Transverse colon (tissue), 4 donors: ENCODE measurements around the gene ASB9. TPM values are rescaled to one million over a fixed set of nuclear protein-coding genes. Genes with fewer than 3 reads are reported as not detected.
"Not testable (repeated sequence)": the region's sequence is repeated elsewhere in the genome, so short reads cannot be mapped to it uniquely, and the experiment has no call there.

Experiments
- DNase-seq: peaks from one replicate; pipeline ENCODE4 v3.0.0-alpha.2; 2019
- H3K27ac ChIP-seq, 4 donors: fragments of 200-600 bp; sonication (generic); 2 replicates each; pipeline ENCODE4 v1.5.1; 2016 to 2018; ENCODE audit warnings: inconsistent platforms in 4 of 4
- H3K27me3 ChIP-seq: fragments of 200-600 bp; sonication (generic); 2 replicates; pipeline ENCODE4 v1.5.1; 2017; ENCODE audit warnings: inconsistent platforms
- H3K36me3 ChIP-seq, 4 donors: fragments of 200-600 bp; sonication (generic); 2 replicates each; pipeline ENCODE4 v1.5.1; 2017 to 2019; ENCODE audit warnings: inconsistent platforms in 4 of 4
- H3K4me1 ChIP-seq, 4 donors: fragments of 200-600 bp; sonication (generic); 2 replicates each; pipeline ENCODE4 v1.5.1; 2017 to 2020; ENCODE audit warnings: inconsistent platforms in 4 of 4
- H3K4me3 ChIP-seq, 4 donors: fragments of 200-600 bp; sonication (generic); 1 replicate in 1 of 4; 2 replicates in 3 of 4; pipeline versions ENCODE4 v1.5.1 to v1.6.1; 2017 to 2019; ENCODE audit warnings: inconsistent platforms in 4 of 4
- H3K9me3 ChIP-seq, 2 donors: fragments of 200-600 bp; sonication (generic); 2 replicates each; pipeline ENCODE4 v1.5.1; 2017 to 2019; ENCODE audit warnings: inconsistent platforms in 2 of 2
- EP300 ChIP-seq: sonication (generic); formaldehyde crosslinking; IDR thresholded peaks from one replicate; pipeline ENCODE4 v1.6.1; 2017; ENCODE audit warnings: antibody characterized with exemption, low read depth
- POLR2A ChIP-seq: fragments of 450-650 bp; IDR thresholded peaks from one replicate; pipeline ENCODE4 v1.6.1; 2016; ENCODE audit warnings: antibody characterized with exemption, mild to moderate bottlenecking, moderate library complexity
- POLR2AphosphoS5 ChIP-seq, 3 donors: sonication (generic); formaldehyde crosslinking; IDR thresholded peaks; one replicate each; pipeline ENCODE4 v1.6.1; 2016; ENCODE audit warnings: antibody characterized with exemption in 3 of 3
- WGBS, 2 donors: methylation state at CpG; one replicate each; pipeline ENCODE4 v1.1.5; 2018; ENCODE audit warnings: low coverage in 1 of 2; 5-methylcytosine and 5-hydroxymethylcytosine counted together
- in situ Hi-C, 4 donors: fragments of 200-750 bp; cut with MboI; loops; one replicate each; pipeline versions ENCODE4 v1.15.0 to v1.15.1; 2017; ENCODE audit warnings: low sequenced_read_pairs in 3 of 4, low pct_ligation_motif_present in 1 of 4, low pct_unique_long_range_greater_than_20kb in 1 of 4
- intact Hi-C: fragments of 100-400 bp; cut with DNase I; formaldehyde crosslinking; loops from one replicate; pipeline ENCODE4 v1.15.1; 2023; ENCODE audit warnings: low total_unique reads
- total RNA-seq, 4 donors: library from RNA; depleted of rRNA; stranded (reverse); fragments of >200 nt; gene quantifications; one replicate each; pipeline ENCODE4 v1.1.0, GENCODE V29; 2016
- TF ChIP-seq, protein P1 (sequence below), 5 experiments: fragments of 200-600 bp in 3 of 5; fragments of 450-650 bp in 2 of 5; sonication (generic) in 3 of 5; IDR thresholded peaks; 1 replicate in 2 of 5; 2 replicates in 3 of 5; pipeline ENCODE4 v1.5.1; 2016 to 2017; ENCODE audit warnings: antibody characterized with exemption in 5 of 5, inconsistent platforms in 3 of 5, mild to moderate bottlenecking in 2 of 5, moderate library complexity in 1 of 5

Gene ASB9
- total RNA-seq, 4 donors from 2014 or later = 1.8 to 3.0 (median 2.5) TPM; not detected in 1

- intact Hi-C loops (no loop called here), in situ Hi-C loops (no loop called here)
- H3K9me3 ChIP-seq = no peaks in the 10 kb centered on the region
- no peaks in the 10 kb centered on the region for H3K27me3 ChIP-seq
- DNase-seq = no peak
- no peak for TF ChIP-seq EP300
- TF ChIP-seq POLR2A = no peak
- TF ChIP-seq POLR2AphosphoS5 (IDR thresholded peaks at IDR 0.05) = no peak
- TF ChIP-seq, protein P1, sequence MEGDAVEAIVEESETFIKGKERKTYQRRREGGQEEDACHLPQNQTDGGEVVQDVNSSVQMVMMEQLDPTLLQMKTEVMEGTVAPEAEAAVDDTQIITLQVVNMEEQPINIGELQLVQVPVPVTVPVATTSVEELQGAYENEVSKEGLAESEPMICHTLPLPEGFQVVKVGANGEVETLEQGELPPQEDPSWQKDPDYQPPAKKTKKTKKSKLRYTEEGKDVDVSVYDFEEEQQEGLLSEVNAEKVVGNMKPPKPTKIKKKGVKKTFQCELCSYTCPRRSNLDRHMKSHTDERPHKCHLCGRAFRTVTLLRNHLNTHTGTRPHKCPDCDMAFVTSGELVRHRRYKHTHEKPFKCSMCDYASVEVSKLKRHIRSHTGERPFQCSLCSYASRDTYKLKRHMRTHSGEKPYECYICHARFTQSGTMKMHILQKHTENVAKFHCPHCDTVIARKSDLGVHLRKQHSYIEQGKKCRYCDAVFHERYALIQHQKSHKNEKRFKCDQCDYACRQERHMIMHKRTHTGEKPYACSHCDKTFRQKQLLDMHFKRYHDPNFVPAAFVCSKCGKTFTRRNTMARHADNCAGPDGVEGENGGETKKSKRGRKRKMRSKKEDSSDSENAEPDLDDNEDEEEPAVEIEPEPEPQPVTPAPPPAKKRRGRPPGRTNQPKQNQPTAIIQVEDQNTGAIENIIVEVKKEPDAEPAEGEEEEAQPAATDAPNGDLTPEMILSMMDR (IDR thresholded peaks at IDR 0.05) = no peak
- no peak overlapping the region for H3K4me3 ChIP-seq
- H3K36me3 ChIP-seq = no peaks in the 10 kb centered on the region
- H3K27ac ChIP-seq = no peak overlapping the region
- no peaks in the 10 kb centered on the region for H3K4me1 ChIP-seq
- 33 to 67% methylated on average over 1 to 4 of the region's 4 CpGs for WGBS, 2 donors
Measured at GRCh38 chrX:15204130-15204751, 65.6 kb downstream of the ASB9 start.

DNA sequence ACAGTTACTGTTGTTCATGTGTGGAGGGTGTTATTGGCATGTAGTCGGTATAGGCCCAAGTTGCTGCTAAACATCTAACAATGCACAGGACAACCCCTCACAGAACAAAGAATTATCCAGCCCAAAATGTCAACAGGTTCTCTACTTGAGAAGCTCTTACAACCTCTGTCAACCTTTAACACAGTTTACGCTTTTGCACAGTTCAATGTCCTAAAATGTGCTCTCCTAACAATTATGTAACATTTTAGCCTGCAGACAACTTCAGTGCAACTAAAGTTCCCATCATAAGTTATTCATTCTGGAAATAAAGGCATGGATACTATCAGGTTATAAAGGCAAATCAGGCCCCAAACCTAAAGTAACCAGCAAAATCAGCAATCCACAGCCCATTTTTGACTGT lies 66.2 kb downstream of the ASB9 start:
- intact Hi-C loops = no loop called here
- WGBS, 2 donors = 88 to 100% methylated on average over 1 to 2 of the region's 2 CpGs

GRCh38 chrX:15202454-15203177 lies 67.3 kb downstream of the ASB9 start:
- 62 to 89% methylated on average over 1 to 2 of the region's 2 CpGs for WGBS, 2 donors
- H3K36me3 ChIP-seq = no peaks in the 10 kb centered on the region
- H3K9me3 ChIP-seq = no peaks in the 10 kb centered on the region
- no peak overlapping the region for H3K4me3 ChIP-seq
- intact Hi-C loops (no loop called here), in situ Hi-C loops (no loop called here)
- H3K4me1 ChIP-seq = no peaks in the 10 kb centered on the region
- H3K27ac ChIP-seq = no peak overlapping the region
- TF ChIP-seq POLR2AphosphoS5 (IDR thresholded peaks at IDR 0.05) (no peak), POLR2A (no peak), EP300 (no peak)
- TF ChIP-seq, protein P1 (IDR thresholded peaks at IDR 0.05) = no peak
- H3K27me3 ChIP-seq = no peaks in the 10 kb centered on the region
- DNase-seq = no peak

More for the DNA sequence above, 66.2 kb downstream of the ASB9 start:
- H3K4me3 ChIP-seq = no peak overlapping the region
- no peaks in the 10 kb centered on the region for H3K36me3 ChIP-seq
- no peaks in the 10 kb centered on the region for H3K27me3 ChIP-seq
- no peak overlapping the region for H3K27ac ChIP-seq
- no peak for DNase-seq
- H3K4me1 ChIP-seq = no peaks in the 10 kb centered on the region
- in situ Hi-C loops = no loop called here
- TF ChIP-seq POLR2AphosphoS5 (IDR thresholded peaks at IDR 0.05) (no peak), EP300 (no peak), POLR2A (no peak)
- TF ChIP-seq, protein P1 (IDR thresholded peaks at IDR 0.05) = no peak
- no peaks in the 10 kb centered on the region for H3K9me3 ChIP-seq

DNA sequence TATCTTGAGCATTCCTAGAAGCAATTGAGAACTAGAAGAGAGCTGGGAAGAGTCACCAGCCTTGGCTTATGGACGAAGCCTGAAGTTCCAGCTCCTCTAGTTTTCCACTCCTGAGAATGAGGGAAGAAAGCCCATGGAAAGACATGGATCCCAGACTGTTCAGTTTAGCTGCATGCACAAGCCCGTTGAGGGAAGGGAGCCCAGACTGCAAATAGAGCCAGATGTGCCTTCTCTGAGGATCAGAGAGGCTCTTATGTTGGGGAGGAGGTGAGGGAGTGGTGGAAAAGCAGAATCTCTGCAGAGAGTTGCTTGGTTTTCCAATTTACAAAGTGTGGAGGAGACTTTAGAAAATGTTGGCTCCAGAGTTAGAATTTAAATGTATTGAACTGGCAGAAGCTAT lies 69.0 kb downstream of the ASB9 start:
- no peak for TF ChIP-seq EP300
- TF ChIP-seq POLR2AphosphoS5 (IDR thresholded peaks at IDR 0.05) = no peak
- TF ChIP-seq, protein P1 (IDR thresholded peaks at IDR 0.05) = no peak
- no peak for TF ChIP-seq POLR2A
- Histone ChIP-seq H3K27ac (no peak overlapping the region), H3K27me3 (no peaks in the 10 kb centered on the region), H3K4me3 (no peak overlapping the region), H3K36me3 (no peaks in the 10 kb centered on the region), H3K4me1 (no peaks in the 10 kb centered on the region), H3K9me3 (no peaks in the 10 kb centered on the region)
- DNase-seq = no peak
- in situ Hi-C loops (no loop called here), intact Hi-C loops (no loop called here)
- WGBS, 2 donors = 69 to 100% methylated on average over 1 to 2 of the region's 2 CpGs

DNA sequence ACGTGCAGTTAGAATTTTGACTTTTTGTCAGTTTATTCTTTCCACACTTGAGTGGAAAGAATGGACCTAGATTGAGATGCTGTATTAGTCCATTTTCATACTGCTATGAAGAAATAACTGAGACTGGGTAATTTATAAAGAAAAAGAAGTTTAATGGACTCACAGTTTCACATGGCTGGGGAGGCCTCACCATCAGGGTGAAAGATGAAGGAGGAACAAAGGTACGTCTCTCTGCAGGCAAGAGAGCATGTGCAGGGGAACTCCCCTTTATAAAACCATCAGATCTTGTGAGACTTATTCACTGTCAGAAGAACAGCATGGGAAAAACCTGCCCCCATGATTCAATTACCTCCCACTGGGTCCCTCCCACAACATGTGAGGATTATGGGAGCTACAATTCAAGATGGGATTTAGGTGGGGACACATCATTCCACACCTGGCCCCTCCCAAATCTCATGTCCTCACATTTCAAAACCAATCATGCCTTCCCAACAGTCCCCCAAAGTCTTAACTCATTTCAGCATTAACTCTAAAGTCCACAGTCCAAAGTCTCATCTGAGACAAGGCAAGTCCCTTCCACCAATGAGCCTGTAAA lies 71.2 kb downstream of the ASB9 start:
- DNase-seq, intact Hi-C loops, H3K27me3 ChIP-seq, H3K4me3 ChIP-seq, H3K27ac ChIP-seq, H3K36me3 ChIP-seq, H3K9me3 ChIP-seq, in situ Hi-C loops, H3K4me1 ChIP-seq: not testable (repeated sequence)
- WGBS, 2 donors = 69 to 80% methylated on average over 1 to 2 of the region's 2 CpGs
